WTC11 (cell line): ENCODE data around the gene NUP210.

ENCODE experiments used
- CREB1 ChIP-seq: sonication (generic); formaldehyde crosslinking; IDR thresholded peaks from 2 replicates; pipeline ENCODE4 v1.8.0; 2023; ENCODE audit warnings: mild to moderate bottlenecking, missing genetic modification reagents
- ESRRA ChIP-seq: sonication (generic); formaldehyde crosslinking; IDR thresholded peaks from 2 replicates; pipeline ENCODE4 v1.8.1; 2022; ENCODE audit warnings: mild to moderate bottlenecking, missing genetic modification reagents, borderline replicate concordance
- FOXP1 ChIP-seq: sonication (generic); formaldehyde crosslinking; IDR thresholded peaks from 2 replicates; pipeline ENCODE4 v1.8.0; 2022; ENCODE audit warnings: missing genetic modification reagents, mild to moderate bottlenecking, moderate library complexity, borderline replicate concordance
- JUN ChIP-seq: sonication (generic); formaldehyde crosslinking; IDR thresholded peaks from 2 replicates; pipeline ENCODE4 v1.8.0; 2023; ENCODE audit warnings: mild to moderate bottlenecking, missing genetic modification reagents
- MAX ChIP-seq: sonication (generic); formaldehyde crosslinking; IDR thresholded peaks from 2 replicates; pipeline ENCODE4 v1.8.0; 2022; ENCODE audit warnings: mild to moderate bottlenecking, missing genetic modification reagents
- TCF7 ChIP-seq: sonication (generic); formaldehyde crosslinking; IDR thresholded peaks from 2 replicates; pipeline ENCODE4 v1.8.0; 2022; ENCODE audit warnings: mild to moderate bottlenecking, low read depth, missing genetic modification reagents, moderate library complexity
- TEAD4 ChIP-seq: sonication (generic); formaldehyde crosslinking; IDR thresholded peaks from 2 replicates; pipeline ENCODE4 v1.8.0; 2022; ENCODE audit warnings: mild to moderate bottlenecking, missing genetic modification reagents
- TF ChIP-seq, protein P1 (sequence below): fragments of 200-600 bp; IDR thresholded peaks from 2 replicates; pipeline ENCODE4 v1.8.0; 2022; ENCODE audit warnings: antibody characterized with exemption

- no peak for TF ChIP-seq JUN (CRISPR knock-in tag)
- TF ChIP-seq ESRRA (CRISPR knock-in tag): no peak
- TF ChIP-seq, protein P1, sequence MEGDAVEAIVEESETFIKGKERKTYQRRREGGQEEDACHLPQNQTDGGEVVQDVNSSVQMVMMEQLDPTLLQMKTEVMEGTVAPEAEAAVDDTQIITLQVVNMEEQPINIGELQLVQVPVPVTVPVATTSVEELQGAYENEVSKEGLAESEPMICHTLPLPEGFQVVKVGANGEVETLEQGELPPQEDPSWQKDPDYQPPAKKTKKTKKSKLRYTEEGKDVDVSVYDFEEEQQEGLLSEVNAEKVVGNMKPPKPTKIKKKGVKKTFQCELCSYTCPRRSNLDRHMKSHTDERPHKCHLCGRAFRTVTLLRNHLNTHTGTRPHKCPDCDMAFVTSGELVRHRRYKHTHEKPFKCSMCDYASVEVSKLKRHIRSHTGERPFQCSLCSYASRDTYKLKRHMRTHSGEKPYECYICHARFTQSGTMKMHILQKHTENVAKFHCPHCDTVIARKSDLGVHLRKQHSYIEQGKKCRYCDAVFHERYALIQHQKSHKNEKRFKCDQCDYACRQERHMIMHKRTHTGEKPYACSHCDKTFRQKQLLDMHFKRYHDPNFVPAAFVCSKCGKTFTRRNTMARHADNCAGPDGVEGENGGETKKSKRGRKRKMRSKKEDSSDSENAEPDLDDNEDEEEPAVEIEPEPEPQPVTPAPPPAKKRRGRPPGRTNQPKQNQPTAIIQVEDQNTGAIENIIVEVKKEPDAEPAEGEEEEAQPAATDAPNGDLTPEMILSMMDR: no peak
- TF ChIP-seq FOXP1 (CRISPR knock-in tag): peak; percentile 68; the same call in 1 of the 2 replicates
- TF ChIP-seq TEAD4: no peak
- TF ChIP-seq CREB1 (CRISPR knock-in tag): no peak
- no peak for TF ChIP-seq MAX
- 0 out of 2 replicates have a peak, but pooled peaks have one; percentile 47 for TF ChIP-seq TCF7 (CRISPR knock-in tag)
These were observed 547 bp downstream of the NUP210 start for GRCh38 chr3:13419505-13420044.
